IMR-90 (cell line): ENCODE data around the gene SIRT2.

Experiments
- CEBPB ChIP-seq: IDR thresholded peaks from 2 replicates; pipeline ENCODE4 v1.6.1; 2012; ENCODE audit warnings: low read depth, low read length, improper control_type of control experiment
- CTCF ChIP-seq: conservative IDR thresholded peaks from 2 replicates; pipeline ENCODE4 v1.5.1; 2012; ENCODE audit warnings: mild to moderate bottlenecking, low read depth, low read length, improper control_type of control experiment
- ELK1 ChIP-seq: fragments of 150-350 bp; IDR thresholded peaks from 2 replicates; pipeline ENCODE4 v1.6.1; 2016; ENCODE audit warnings: low read depth, mild to moderate bottlenecking, low read length, moderate library complexity, borderline replicate concordance
- FOS ChIP-seq: fragments of 150-350 bp; IDR thresholded peaks from 2 replicates; pipeline ENCODE4 v1.6.1; 2016; ENCODE audit warnings: low read depth, low read length
- MAFK ChIP-seq: IDR thresholded peaks from 2 replicates; pipeline ENCODE4 v1.6.1; 2012; ENCODE audit warnings: low read depth, low read length, improper control_type of control experiment
- MAZ ChIP-seq: IDR thresholded peaks from 2 replicates; pipeline ENCODE4 v1.6.1; 2012; ENCODE audit warnings: low read depth, mild to moderate bottlenecking, low read length, improper control_type of control experiment, moderate library complexity, borderline replicate concordance
- MXI1 ChIP-seq: IDR thresholded peaks from 2 replicates; pipeline ENCODE4 v1.6.1; 2012; ENCODE audit warnings: low read depth, mild to moderate bottlenecking, low read length, moderate library complexity, borderline replicate concordance
- POLR2A ChIP-seq: IDR thresholded peaks from 2 replicates; pipeline ENCODE4 v1.6.1; 2012; ENCODE audit warnings: mild to moderate bottlenecking, low read depth, low read length
- RAD21 ChIP-seq: IDR thresholded peaks from 2 replicates; pipeline ENCODE4 v1.6.1; 2012; ENCODE audit warnings: low read length, improper control_type of control experiment
- RCOR1 ChIP-seq: IDR thresholded peaks from 2 replicates; pipeline ENCODE4 v1.6.1; 2012; ENCODE audit warnings: mild to moderate bottlenecking, low read length, improper control_type of control experiment; ENCODE audit not compliant: insufficient replicate concordance
- RFX5 ChIP-seq: IDR thresholded peaks from 2 replicates; pipeline ENCODE4 v1.8.0; 2012; ENCODE audit warnings: low read depth, mild to moderate bottlenecking, low read length, moderate library complexity
- SMC3 ChIP-seq: fragments of 150-350 bp; IDR thresholded peaks from 2 replicates; pipeline ENCODE4 v1.6.1; 2016; ENCODE audit warnings: low read depth, mild to moderate bottlenecking, antibody characterized with exemption, low read length, moderate library complexity

DNA sequence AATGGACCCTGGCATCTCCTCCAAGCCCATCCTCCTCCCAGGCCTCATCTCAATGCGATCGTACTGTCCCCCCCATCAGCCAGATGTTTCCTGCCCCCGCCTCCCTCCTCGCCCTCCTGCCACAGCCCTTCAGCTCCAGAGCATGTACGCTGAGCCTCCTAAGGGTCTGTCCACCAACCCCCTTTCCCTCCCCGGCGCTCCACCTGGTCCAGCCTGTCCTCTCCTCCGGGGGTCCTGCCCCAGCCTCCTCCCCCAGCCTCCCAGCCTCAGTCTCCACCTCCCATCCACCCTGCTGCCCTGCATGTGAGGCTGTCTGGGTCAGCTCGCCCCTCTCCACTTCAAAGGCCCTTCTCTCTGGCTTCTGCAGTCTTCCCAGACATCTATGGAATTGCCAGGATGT, 4.5 kb downstream of the SIRT2 start:
- TF ChIP-seq POLR2A (no peak), CTCF (no peak), RAD21 (no peak), FOS (no peak), RFX5 (no peak), ELK1 (no peak), CEBPB (no peak), RCOR1 (no peak), MAFK (no peak), MAZ (no peak), MXI1 (no peak), SMC3 (no peak)
